Measurements from ENCODE around the gene PCBP3.
"Not testable (repeated sequence)": the region's sequence is repeated elsewhere in the genome, so short reads cannot be mapped to it uniquely, and the experiment has no call there.

Gene PCBP3

GRCh38 chr21:45832741-45833235, 189.3 kb downstream of the PCBP3 start:
- DNase-seq = not testable (repeated sequence)

- DNase-seq = no peak
These were observed 189.9 kb downstream of the PCBP3 start for GRCh38 chr21:45833414-45833813.

- DNase-seq = no peak
These were observed 190.6 kb downstream of the PCBP3 start for GRCh38 chr21:45834026-45834715.

- no peak for DNase-seq
These were observed 191.3 kb downstream of the PCBP3 start for GRCh38 chr21:45834821-45835293.

GRCh38 chr21:45835301-45836267, 192.1 kb downstream of the PCBP3 start:
- no peak for DNase-seq

- no peak for DNase-seq
These were observed 192.7 kb downstream of the PCBP3 start for GRCh38 chr21:45836268-45836655.

- no peak for DNase-seq
These were observed 193.5 kb downstream of the PCBP3 start for GRCh38 chr21:45836694-45837670.

GRCh38 chr21:45837936-45838335, 194.4 kb downstream of the PCBP3 start:
- DNase-seq = no peak

- DNase-seq = no peak
These were observed 195.1 kb downstream of the PCBP3 start for GRCh38 chr21:45838634-45839033.

- peak; percentile 61 for DNase-seq
These were observed 195.7 kb downstream of the PCBP3 start for GRCh38 chr21:45839274-45839673.

- no peak for DNase-seq
These were observed 197.5 kb downstream of the PCBP3 start for GRCh38 chr21:45841033-45841432.

GRCh38 chr21:45843426-45843825, 199.9 kb downstream of the PCBP3 start:
- DNase-seq = no peak

- no peak for DNase-seq
These were observed 200.7 kb downstream of the PCBP3 start for GRCh38 chr21:45844181-45844580.

- no peak for DNase-seq
These were observed 201.7 kb downstream of the PCBP3 start for GRCh38 chr21:45845063-45845769.

- DNase-seq = no peak
These were observed 202.2 kb downstream of the PCBP3 start for GRCh38 chr21:45845770-45846090.

GRCh38 chr21:45846373-45847160, 203.0 kb downstream of the PCBP3 start:
- no peak for DNase-seq

- no peak for DNase-seq
These were observed 204.3 kb downstream of the PCBP3 start for GRCh38 chr21:45847870-45848269.

GRCh38 chr21:45848331-45848730, 204.8 kb downstream of the PCBP3 start:
- DNase-seq = no peak

GRCh38 chr21:45848805-45849204, 205.3 kb downstream of the PCBP3 start:
- DNase-seq = no peak

GRCh38 chr21:45849651-45850050, 206.1 kb downstream of the PCBP3 start:
- no peak for DNase-seq

GRCh38 chr21:45850181-45850580, 206.7 kb downstream of the PCBP3 start:
- no peak for DNase-seq
